H9 (cell line): ENCODE results near the gene TNNT2. TPM values are rescaled to one million over a fixed set of nuclear protein-coding genes. Genes with fewer than 3 reads are reported as not detected.

ENCODE experiments used
- DNase-seq: peaks from one replicate; pipeline ENCODE4 v3.0.0-alpha.2; 2017
- H2AFZ ChIP-seq: one replicate; pipeline ENCODE4 v1.6.1; 2013; ENCODE audit warnings: mild to moderate bottlenecking, low read length, control low read depth, moderate library complexity
- H2AK5ac ChIP-seq: 2 replicates; pipeline ENCODE4 v1.6.1; 2013; ENCODE audit warnings: low read length, control low read depth, mixed read lengths; ENCODE audit not compliant: insufficient read length
- H2BK120ac ChIP-seq: one replicate; pipeline ENCODE4 v1.6.1; 2013; ENCODE audit warnings: low read depth, mild to moderate bottlenecking, low read length, control low read depth, inconsistent platforms; ENCODE audit not compliant: poor library complexity, severe bottlenecking
- H2BK12ac ChIP-seq: 2 replicates; pipeline ENCODE4 v1.6.1; 2013; ENCODE audit warnings: low read length, control low read depth, mixed read lengths, low read depth; ENCODE audit not compliant: insufficient read length
- H2BK15ac ChIP-seq: 2 replicates; pipeline ENCODE4 v1.6.1; 2013; ENCODE audit warnings: low read depth, low read length, control low read depth
- H2BK20ac ChIP-seq: one replicate; pipeline ENCODE4 v1.6.1; 2013; ENCODE audit warnings: low read depth, mild to moderate bottlenecking, low read length, control low read depth, inconsistent platforms; ENCODE audit not compliant: poor library complexity, severe bottlenecking
- H2BK5ac ChIP-seq: 2 replicates; pipeline ENCODE4 v1.6.1; 2013; ENCODE audit warnings: low read length, control low read depth, mixed read lengths; ENCODE audit not compliant: insufficient read length
- H3K14ac ChIP-seq: 2 replicates; pipeline ENCODE4 v1.6.1; 2013; ENCODE audit warnings: low read length, control low read depth; ENCODE audit not compliant: insufficient read depth
- H3K18ac ChIP-seq: 2 replicates; pipeline ENCODE4 v1.6.1; 2013; ENCODE audit warnings: low read depth, mild to moderate bottlenecking, mixed read lengths, low read length, control low read depth; ENCODE audit not compliant: insufficient read length
- H3K23ac ChIP-seq: 2 replicates; pipeline ENCODE4 v1.6.1; 2013; ENCODE audit warnings: low read length, control low read depth, mixed read lengths, low read depth; ENCODE audit not compliant: insufficient read length
- H3K23me2 ChIP-seq: 2 replicates; pipeline ENCODE4 v1.6.1; 2013; ENCODE audit warnings: low read depth, mild to moderate bottlenecking, mixed read lengths, low read length, control low read depth; ENCODE audit not compliant: insufficient read length, poor library complexity, severe bottlenecking
- H3K27ac ChIP-seq: 2 replicates; pipeline ENCODE4 v1.5.1; 2013; ENCODE audit warnings: low read length, control low read depth, mixed read lengths, low read depth; ENCODE audit not compliant: insufficient read length
- H3K27me3 ChIP-seq: 2 replicates; pipeline ENCODE4 v1.6.1; 2013; ENCODE audit warnings: low read length, control low read depth, inconsistent platforms; ENCODE audit not compliant: insufficient read depth
- H3K4ac ChIP-seq: 2 replicates; pipeline ENCODE4 v1.6.1; 2013; ENCODE audit warnings: low read depth, mild to moderate bottlenecking, control low read depth, inconsistent platforms, low read length, moderate library complexity
- H3K4me1 ChIP-seq: 2 replicates; pipeline ENCODE4 v1.6.1; 2013; ENCODE audit warnings: low read length, control low read depth, inconsistent platforms; ENCODE audit not compliant: insufficient read depth
- H3K4me2 ChIP-seq: 2 replicates; pipeline ENCODE4 v1.6.1; 2013; ENCODE audit warnings: low read length, control low read depth, mixed read lengths; ENCODE audit not compliant: insufficient read length, insufficient read depth
- H3K56ac ChIP-seq: 2 replicates; pipeline ENCODE4 v1.6.1; 2013; ENCODE audit warnings: low read depth, mild to moderate bottlenecking, mixed read lengths, low read length, control low read depth; ENCODE audit not compliant: insufficient read length
- H3K79me1 ChIP-seq: 2 replicates; pipeline ENCODE4 v1.6.1; 2013; ENCODE audit warnings: low read depth, mild to moderate bottlenecking, moderate library complexity, low read length, control low read depth, inconsistent platforms; ENCODE audit not compliant: insufficient read depth, poor library complexity, severe bottlenecking
- H3K79me2 ChIP-seq: 2 replicates; pipeline ENCODE4 v1.6.1; 2013; ENCODE audit warnings: low read length, control low read depth, inconsistent platforms; ENCODE audit not compliant: insufficient read depth
- H3K9ac ChIP-seq: 2 replicates; pipeline ENCODE4 v1.6.1; 2013; ENCODE audit warnings: low read length, control low read depth, mixed read lengths; ENCODE audit not compliant: insufficient read length; ENCODE audit errors: extremely low read depth
- H3K9me3 ChIP-seq: one replicate; pipeline ENCODE4 v1.6.1; 2013; ENCODE audit warnings: low read depth, low read length, inconsistent platforms; ENCODE audit not compliant: control insufficient read depth
- H3T11ph ChIP-seq: one replicate; pipeline ENCODE4 v1.6.1; 2013; ENCODE audit warnings: mild to moderate bottlenecking, low read length, control low read depth, inconsistent platforms
- H4K20me1 ChIP-seq: one replicate; pipeline ENCODE4 v1.6.1; 2013; ENCODE audit not compliant: control insufficient read depth, insufficient read length, insufficient read depth
- H4K5ac ChIP-seq: 2 replicates; pipeline ENCODE4 v1.6.1; 2013; ENCODE audit warnings: low read depth, mild to moderate bottlenecking, mixed read lengths, low read length, control low read depth; ENCODE audit not compliant: insufficient read length
- H4K8ac ChIP-seq: replicated peaks from 2 replicates; pipeline ENCODE4 v1.6.1; 2013; ENCODE audit warnings: low read length, control low read depth, mixed read lengths, low read depth; ENCODE audit not compliant: insufficient read length
- H4K91ac ChIP-seq: 2 replicates; pipeline ENCODE4 v1.6.1; 2013; ENCODE audit warnings: low read depth, mild to moderate bottlenecking, moderate library complexity, mixed read lengths, low read length, control low read depth; ENCODE audit not compliant: insufficient read length
- H3K27ac Mint-ChIP-seq, 3 experiments: 2 replicates in 2 of 3; 3 replicates in 1 of 3; pipeline ENCODE4 v1.8.0; 2020 to 2021; ENCODE audit warnings: mixed read lengths in 3 of 3, mild to moderate bottlenecking in 1 of 3, moderate library complexity in 1 of 3
- H3K27me3 Mint-ChIP-seq: 2 replicates; pipeline ENCODE4 v1.8.0; 2021; ENCODE audit warnings: low read depth, mild to moderate bottlenecking, moderate library complexity, mixed read lengths
- H3K36me3 Mint-ChIP-seq, 3 experiments: 2 replicates in 2 of 3; 3 replicates in 1 of 3; pipeline ENCODE4 v1.8.0; 2020 to 2021; ENCODE audit warnings: low read depth in 3 of 3, mixed read lengths in 3 of 3; ENCODE audit not compliant: insufficient read depth in 1 of 3
- H3K4me1 Mint-ChIP-seq, 2 experiments: 2 replicates each; pipeline ENCODE4 v1.8.0; 2020; ENCODE audit warnings: mixed read lengths in 2 of 2
- H3K4me3 Mint-ChIP-seq, 2 experiments: 2 replicates in 1 of 2; 3 replicates in 1 of 2; pipeline ENCODE4 v1.8.0; 2020 to 2021; ENCODE audit warnings: mild to moderate bottlenecking in 2 of 2, mixed read lengths in 2 of 2, moderate library complexity in 1 of 2
- H3K9me3 Mint-ChIP-seq, 2 experiments: 2 replicates in 1 of 2; 3 replicates in 1 of 2; pipeline ENCODE4 v1.8.0; 2020; ENCODE audit warnings: mild to moderate bottlenecking in 2 of 2, mixed read lengths in 2 of 2, moderate library complexity in 1 of 2
- CTCF ChIP-seq: fragments of 200-600 bp; sonication (generic); conservative IDR thresholded peaks from 3 replicates; pipeline ENCODE4 v1.8.0; 2021; ENCODE audit warnings: antibody characterized with exemption, mild to moderate bottlenecking
- WGBS: extraction: QIAGEN DNeasy Blood & Tissue Kit; methylation state at CpG from one replicate; pipeline ENCODE4 v1.1.7; 2013; ENCODE audit warnings: missing lambda C conversion rate, low lambda C conversion rate, mixed read lengths; ENCODE audit not compliant: insufficient read length; ENCODE audit errors: extremely low coverage; 5-methylcytosine and 5-hydroxymethylcytosine counted together
- total RNA-seq: library from RNA; stranded (reverse); gene quantifications from 2 replicates; pipeline ENCODE4 v1.2.1, GENCODE V29; 2021

Gene TNNT2
- total RNA-seq, 1 experiment from 2014 or later = 8.6 TPM

GRCh38 chr1:201383647-201384405 is 6.3 kb upstream of the TNNT2 start:
- peaks cover 15 to 19% of the 10 kb centered on the region in 2 experiments for H3K4me1 Mint-ChIP-seq
- H3K27me3 Mint-ChIP-seq = no peaks in the 10 kb centered on the region
- H2BK15ac ChIP-seq = no peak overlapping the region
- H2AFZ ChIP-seq = no peak overlapping the region
- H3K14ac ChIP-seq = no peak overlapping the region
- no peaks in the 10 kb centered on the region for H3K27me3 ChIP-seq
- H4K91ac ChIP-seq = no peak overlapping the region
- H3K9me3 ChIP-seq = no peaks in the 10 kb centered on the region
- no peak overlapping the region for H3K9ac ChIP-seq
- no peak overlapping the region for H2AK5ac ChIP-seq
- H4K5ac ChIP-seq = no peak overlapping the region
- H3K23me2 ChIP-seq = no peaks in the 10 kb centered on the region
- no peaks in the 10 kb centered on the region for H3K9me3 Mint-ChIP-seq
- WGBS = no CpG with 5 or more reads among the region's 4 CpGs
- H3K4me3 Mint-ChIP-seq = no peak overlapping the region
- H3T11ph ChIP-seq = no peak overlapping the region
- no peak overlapping the region for H2BK120ac ChIP-seq
- no peak overlapping the region for H2BK20ac ChIP-seq
- H3K4me2 ChIP-seq = no peak overlapping the region
- H3K36me3 Mint-ChIP-seq = peaks cover 2 to 32% (median 11%) of the 10 kb centered on the region in 3 experiments; a peak in 5 of 7 replicates
- H3K4me1 ChIP-seq = no peaks in the 10 kb centered on the region
- no peak overlapping the region for H2BK5ac ChIP-seq
- H3K18ac ChIP-seq = no peak overlapping the region
- H3K27ac Mint-ChIP-seq = no peak overlapping the region; a peak in 1 of 7 replicates
- no peak overlapping the region for H2BK12ac ChIP-seq
- H3K23ac ChIP-seq = no peak overlapping the region
- H3K79me1 ChIP-seq = no peaks in the 10 kb centered on the region
- H4K8ac ChIP-seq = no peak overlapping the region
- no peaks in the 10 kb centered on the region for H3K79me2 ChIP-seq
- H3K4ac ChIP-seq = no peak overlapping the region
- no peak for DNase-seq
- no peak for TF ChIP-seq CTCF
- H3K56ac ChIP-seq = no peak overlapping the region
- H3K27ac ChIP-seq = no peak overlapping the region
- no peaks in the 10 kb centered on the region for H4K20me1 ChIP-seq
